Liver (tissue), 9 donors: Measurements from ENCODE around the gene NOS1AP. TPM values are rescaled to one million over a fixed set of nuclear protein-coding genes. Genes with fewer than 3 reads are reported as not detected.

Experiments used
- DNase-seq: peaks from one replicate; pipeline ENCODE4 v3.0.0-alpha.2; 2017; ENCODE audit warnings: low spot score
- H3K27ac ChIP-seq, 2 donors: one replicate each; pipeline ENCODE4 v1.7.0; 2013; ENCODE audit warnings: inconsistent platforms in 2 of 2, low read length in 2 of 2, control low read depth in 1 of 2, low read depth in 1 of 2, mild to moderate bottlenecking in 1 of 2
- H3K27me3 ChIP-seq, 4 donors: one replicate each; pipeline versions ENCODE4 v1.6.1 to v1.7.0; 2013; ENCODE audit warnings: low read length in 3 of 4, inconsistent platforms in 1 of 4, mild to moderate bottlenecking in 1 of 4, moderate library complexity in 1 of 4; ENCODE audit not compliant: control insufficient read depth in 4 of 4, insufficient read depth in 4 of 4
- H3K36me3 ChIP-seq, 4 donors: one replicate each; pipeline versions ENCODE4 v1.6.1 to v1.7.0; 2013; ENCODE audit warnings: low read length in 3 of 4, mild to moderate bottlenecking in 3 of 4, low read depth in 1 of 4, moderate library complexity in 1 of 4; ENCODE audit not compliant: control insufficient read depth in 4 of 4, insufficient read depth in 3 of 4
- H3K4me1 ChIP-seq, 4 donors: one replicate each; pipeline versions ENCODE4 v1.6.1 to v1.7.0; 2013; ENCODE audit warnings: low read length in 3 of 4, mild to moderate bottlenecking in 3 of 4, moderate library complexity in 1 of 4; ENCODE audit not compliant: control insufficient read depth in 4 of 4, insufficient read depth in 4 of 4
- H3K4me3 ChIP-seq, 3 donors: one replicate each; pipeline versions ENCODE4 v1.6.1 to v1.7.0; 2013; ENCODE audit warnings: low read length in 3 of 3, control low read depth in 1 of 3, low read depth in 1 of 3, mild to moderate bottlenecking in 1 of 3
- H3K9ac ChIP-seq, 2 donors: one replicate each; pipeline ENCODE4 v1.7.0; 2013; ENCODE audit warnings: low read length in 2 of 2, mild to moderate bottlenecking in 2 of 2, moderate library complexity in 2 of 2, control low read depth in 1 of 2, low read depth in 1 of 2
- H3K9me3 ChIP-seq, 4 donors: one replicate each; pipeline versions ENCODE4 v1.6.1 to v1.7.0; 2013; ENCODE audit warnings: low read length in 3 of 4; ENCODE audit not compliant: control insufficient read depth in 4 of 4
- ATF3 ChIP-seq: IDR thresholded peaks from 2 replicates; pipeline ENCODE4 v1.6.1; 2016; ENCODE audit warnings: antibody characterized with exemption
- CTCF ChIP-seq: fragments of 150-350 bp; IDR thresholded peaks from 2 replicates; pipeline ENCODE4 v1.5.1; 2017; ENCODE audit warnings: improper control_type of control experiment, low read depth, low read length; ENCODE audit not compliant: missing input control
- FOXA2 ChIP-seq: IDR thresholded peaks from 2 replicates; pipeline ENCODE4 v1.6.1; 2016; ENCODE audit warnings: antibody characterized with exemption
- GABPA ChIP-seq, 2 donors: IDR thresholded peaks in 1 of 2; conservative IDR thresholded peaks in 1 of 2; 2 replicates each; pipeline ENCODE4 v1.6.1; 2016; ENCODE audit warnings: antibody characterized with exemption in 2 of 2, mild to moderate bottlenecking in 1 of 2, moderate library complexity in 1 of 2
- HNF4A ChIP-seq, 2 donors: conservative IDR thresholded peaks; 2 replicates each; pipeline ENCODE4 v1.6.1; 2016; ENCODE audit warnings: antibody characterized with exemption in 2 of 2, mild to moderate bottlenecking in 2 of 2
- HNF4G ChIP-seq: IDR thresholded peaks from 2 replicates; pipeline ENCODE4 v1.6.1; 2016; ENCODE audit warnings: antibody characterized with exemption
- JUND ChIP-seq, 2 donors: IDR thresholded peaks; 2 replicates each; pipeline ENCODE4 v1.6.1; 2016; ENCODE audit warnings: antibody characterized with exemption in 2 of 2
- MAX ChIP-seq: IDR thresholded peaks from 2 replicates; pipeline ENCODE4 v1.6.1; 2016; ENCODE audit warnings: antibody characterized with exemption
- NR2F2 ChIP-seq: IDR thresholded peaks from 2 replicates; pipeline ENCODE4 v1.6.1; 2016; ENCODE audit warnings: antibody characterized with exemption
- RAD21 ChIP-seq, 2 donors: IDR thresholded peaks; 2 replicates each; pipeline ENCODE4 v1.6.1; 2016; ENCODE audit warnings: antibody characterized with exemption in 2 of 2, mild to moderate bottlenecking in 2 of 2
- REST ChIP-seq: IDR thresholded peaks from 2 replicates; pipeline ENCODE4 v1.6.1; 2016; ENCODE audit warnings: antibody characterized with exemption, mild to moderate bottlenecking
- RXRA ChIP-seq, 2 donors: IDR thresholded peaks; 2 replicates each; pipeline ENCODE4 v1.6.1; 2017 to 2018; ENCODE audit warnings: antibody characterized with exemption in 2 of 2, mild to moderate bottlenecking in 1 of 2
- SP1 ChIP-seq: IDR thresholded peaks from 2 replicates; pipeline ENCODE4 v1.6.1; 2018; ENCODE audit warnings: antibody characterized with exemption, mild to moderate bottlenecking
- ZBTB33 ChIP-seq: IDR thresholded peaks from 2 replicates; pipeline ENCODE4 v1.6.1; 2016; ENCODE audit warnings: antibody characterized with exemption
- WGBS: extraction: QIAGEN DNeasy Blood & Tissue Kit; methylation state at CpG from one replicate; pipeline ENCODE4 v1.1.7; 2013; 5-methylcytosine and 5-hydroxymethylcytosine counted together
- polyA plus RNA-seq, 2 donors: library from polyadenylated mRNA; stranded (reverse) in 1 of 2; unstranded in 1 of 2; fragments of 200-250 nt in 1 of 2; fragments of >200 nt in 1 of 2; fragmentation: Nextera tagmentation in 1 of 2; extraction: Ambion mirVana in 1 of 2; gene quantifications; one replicate each; pipeline versions ENCODE4 v1.2.1 to v1.2.3, GENCODE V29; 2013 to 2015
- total RNA-seq, 2 donors: library from RNA; depleted of rRNA; stranded (reverse); fragments of >200 nt; gene quantifications; one replicate each; pipeline ENCODE4 v1.2.3, GENCODE V29; 2014
- donor health status: healthy.
- donor health status: healthy.
- donor health status: healthy.
- donor health status: healthy.
- donor health status: healthy.

NOS1AP gene
- total and polyA plus RNA-seq, 4 donors, result 1.4 to 13.0 (median 4.5) TPM

- no peak for TF ChIP-seq REST
Measured at GRCh38 chr1:162070094-162070748, 730 bp downstream of the NOS1AP start (continued).

- Histone ChIP-seq H3K9me3 (no peaks in the 10 kb centered on the region), H3K27ac (peak overlapping the region; percentile 42 to 79), H3K4me3 (peak overlapping the region; percentile 71 to 96 (median 92)), H3K36me3 (no peaks in the 10 kb centered on the region), H3K4me1 (peaks cover 3 to 28% (median 25%) of the 10 kb centered on the region in 4 donors), H3K27me3 (no peaks in the 10 kb centered on the region), H3K9ac (peak overlapping the region; percentile 1 to 17)
- DNase-seq, result no peak
- 22% methylated on average over 7 of the region's 7 CpGs for WGBS
- no peak for TF ChIP-seq GABPA (IDR thresholded peaks at IDR 0.05 in 1 of 2, conservative IDR thresholded peaks at IDR 0.05 in 1 of 2)
- TF ChIP-seq NR2F2, result no peak
- TF ChIP-seq ZBTB33, result no peak
- no peak for TF ChIP-seq REST
- no peak for TF ChIP-seq HNF4G
- TF ChIP-seq RAD21 (IDR thresholded peaks at IDR 0.05), result no peak
- TF ChIP-seq HNF4A (conservative IDR thresholded peaks at IDR 0.05), result no peak
- no peak for TF ChIP-seq JUND (IDR thresholded peaks at IDR 0.05)
- TF ChIP-seq SP1, result no peak
- no peak for TF ChIP-seq FOXA2
- no peak for TF ChIP-seq RXRA (IDR thresholded peaks at IDR 0.05)
- TF ChIP-seq CTCF, result no peak
- TF ChIP-seq ATF3, result no peak
- TF ChIP-seq MAX, result no peak
Measured at GRCh38 chr1:162070825-162071224, 1.3 kb downstream of the NOS1AP start.
